ENCODE data around the gene IGF2R. TPM values are rescaled to one million over a fixed set of nuclear protein-coding genes. Genes with fewer than 3 reads are reported as not detected.
A peak's percentile ranks its signal among the peaks of the same experiment; 100 is the strongest.

Gene IGF2R
- total RNA-seq, 4 donors from 2014 or later = 48.8 to 106 (median 92.3) TPM

GRCh38 chr6:159952289-159953005 is 16.4 kb upstream of the IGF2R start:
- DNase-seq = no peak
- intact Hi-C loops (cut with DNase I; ENCODE audit: low total_unique reads) (no loop called here), in situ Hi-C loops (cut with MboI; ENCODE audit: low pct_ligation_motif_present in 1 of 4, low pct_unique_long_range_greater_than_20kb in 1 of 4, low sequenced_read_pairs in 3 of 4) (loop anchor here in 1 of 4 donors (25.0 kb wide), 1 partner anchor 265 kb away; the partner anchor contains the start of gene SOD2)
- Histone ChIP-seq H3K4me1 (peaks cover 0 to 7% (median 1%) of the 10 kb centered on the region in 4 donors), H3K27ac (peak overlapping the region in 2 of 4 donors; percentile 1 to 11), H3K27me3 (no peaks in the 10 kb centered on the region), H3K4me3 (no peak overlapping the region), H3K9me3 (no peaks in the 10 kb centered on the region), H3K36me3 (no peaks in the 10 kb centered on the region)
- TF ChIP-seq POLR2A (IDR thresholded peaks at IDR 0.05) = no peak
- TF ChIP-seq POLR2AphosphoS5 (IDR thresholded peaks at IDR 0.05) = no peak
- no peak for TF ChIP-seq EP300 (IDR thresholded peaks at IDR 0.05; ENCODE audit: low read depth)
- no peak for TF ChIP-seq CTCF (IDR thresholded peaks at IDR 0.05)
- WGBS, 2 donors (ENCODE audit: low coverage in 1 of 2) = 83 to 92% methylated on average over 4 to 13 of the region's 13 CpGs

- DNase-seq = no peak
- intact Hi-C loops (cut with DNase I; ENCODE audit: low total_unique reads) = no loop called here
Measured at GRCh38 chr6:159953091-159953601, 15.7 kb upstream of the IGF2R start.

GRCh38 chr6:159955945-159956361 is 12.9 kb upstream of the IGF2R start:
- no peak for TF ChIP-seq POLR2AphosphoS5 (IDR thresholded peaks at IDR 0.05)
- TF ChIP-seq CTCF (IDR thresholded peaks at IDR 0.05) = no peak
- no peak for TF ChIP-seq EP300 (IDR thresholded peaks at IDR 0.05; ENCODE audit: low read depth)
- no peak for TF ChIP-seq POLR2A (IDR thresholded peaks at IDR 0.05)
- no peak for DNase-seq
- intact Hi-C loops (cut with DNase I; ENCODE audit: low total_unique reads) = no loop called here
- H3K27me3 ChIP-seq = no peaks in the 10 kb centered on the region
- no peak overlapping the region for H3K27ac ChIP-seq
- H3K4me1 ChIP-seq = peaks cover 0 to 7% (median 1%) of the 10 kb centered on the region in 4 donors
- in situ Hi-C loops (cut with MboI; ENCODE audit: low pct_ligation_motif_present in 1 of 4, low pct_unique_long_range_greater_than_20kb in 1 of 4, low sequenced_read_pairs in 3 of 4) = loop anchor here in 1 of 4 donors (25.0 kb wide), 1 partner anchor 269 kb away; the partner anchor contains the start of gene SOD2
- no peak overlapping the region for H3K4me3 ChIP-seq
- no peaks in the 10 kb centered on the region for H3K9me3 ChIP-seq
- no peaks in the 10 kb centered on the region for H3K36me3 ChIP-seq

More at GRCh38 chr6:159953091-159953601, 15.7 kb upstream of the IGF2R start:
- peak in 1 of 3 donors; percentile 14 for TF ChIP-seq POLR2AphosphoS5 (IDR thresholded peaks at IDR 0.05)
- TF ChIP-seq POLR2A (IDR thresholded peaks at IDR 0.05) = no peak
- TF ChIP-seq EP300 (IDR thresholded peaks at IDR 0.05; ENCODE audit: low read depth) = no peak
- H3K27me3 ChIP-seq = no peaks in the 10 kb centered on the region
- 29 to 43% methylated on average over 6 to 9 of the region's 9 CpGs for WGBS, 2 donors (ENCODE audit: low coverage in 1 of 2)
- H3K36me3 ChIP-seq = no peaks in the 10 kb centered on the region
- in situ Hi-C loops (cut with MboI; ENCODE audit: low pct_ligation_motif_present in 1 of 4, low pct_unique_long_range_greater_than_20kb in 1 of 4, low sequenced_read_pairs in 3 of 4) = loop anchor here in 1 of 4 donors (25.0 kb wide), 1 partner anchor 266 kb away; the partner anchor contains the start of gene SOD2
- peak overlapping the region in 3 of 4 donors; percentile 1 to 25 (median 11) for H3K27ac ChIP-seq
- no peaks in the 10 kb centered on the region for H3K9me3 ChIP-seq
- no peak overlapping the region for H3K4me3 ChIP-seq
- peaks cover 0 to 7% (median 1%) of the 10 kb centered on the region in 4 donors for H3K4me1 ChIP-seq

GRCh38 chr6:159957071-159957673 is 11.7 kb upstream of the IGF2R start:
- intact Hi-C loops (cut with DNase I; ENCODE audit: low total_unique reads) (no loop called here), in situ Hi-C loops (cut with MboI; ENCODE audit: low pct_ligation_motif_present in 1 of 4, low pct_unique_long_range_greater_than_20kb in 1 of 4, low sequenced_read_pairs in 3 of 4) (loop anchor here in 1 of 4 donors (25.0 kb wide), 1 partner anchor 270 kb away; the partner anchor contains the start of gene SOD2)
- Histone ChIP-seq H3K27ac (no peak overlapping the region), H3K27me3 (no peaks in the 10 kb centered on the region), H3K9me3 (no peaks in the 10 kb centered on the region), H3K36me3 (no peaks in the 10 kb centered on the region), H3K4me3 (no peak overlapping the region), H3K4me1 (peaks cover 0 to 7% (median 1%) of the 10 kb centered on the region in 4 donors)
- WGBS, 2 donors (ENCODE audit: low coverage in 1 of 2) = 81 to 89% methylated on average over 6 of the region's 6 CpGs
- TF ChIP-seq EP300 (IDR thresholded peaks at IDR 0.05; ENCODE audit: low read depth) (no peak), POLR2AphosphoS5 (IDR thresholded peaks at IDR 0.05) (no peak), CTCF (IDR thresholded peaks at IDR 0.05) (no peak), POLR2A (IDR thresholded peaks at IDR 0.05) (no peak)
- DNase-seq = no peak
